Measurements from ENCODE around the gene PILRA. TPM values are rescaled to one million over a fixed set of nuclear protein-coding genes. Genes with fewer than 3 reads are reported as not detected.
A peak's percentile ranks its signal among the peaks of the same experiment; 100 is the strongest.
"Not testable (repeated sequence)": the region's sequence is repeated elsewhere in the genome, so short reads cannot be mapped to it uniquely, and the experiment has no call there.

PILRA gene
- total RNA-seq, 1 donor from 2014 or later = 2.2 TPM

DNA sequence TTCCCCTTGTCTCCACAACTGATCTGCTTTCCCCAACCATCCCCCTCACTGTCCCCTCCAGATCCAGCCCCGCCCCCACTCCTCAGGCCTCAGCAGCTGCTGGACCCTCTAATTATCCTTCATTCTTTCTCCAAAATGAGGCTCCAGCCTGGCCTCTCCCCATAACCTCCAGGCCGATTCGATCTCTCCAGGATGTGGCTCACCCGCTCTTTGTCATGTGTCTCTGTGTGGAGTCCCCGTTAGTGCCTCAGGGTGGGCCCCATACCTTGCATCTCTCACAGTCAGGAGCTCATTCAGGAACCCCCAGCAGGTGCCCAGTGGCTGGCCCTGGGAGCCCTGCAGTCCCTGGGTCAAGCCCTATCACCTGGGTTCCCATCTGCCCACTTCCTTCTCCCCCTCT lies 1.3 kb downstream of the PILRA start:
- no peak overlapping the region for H3K4me3 Mint-ChIP-seq
- CTCF ChIA-PET = interaction anchor here (0.6 to 1.5 kb wide), 4 partner anchors 18 to 34 kb away, joined by 3 to 10 read pairs (median 4); no protein-coding TSS in a partner anchor
- peak overlapping the region; percentile 19 for H3K27ac Mint-ChIP-seq

DNA sequence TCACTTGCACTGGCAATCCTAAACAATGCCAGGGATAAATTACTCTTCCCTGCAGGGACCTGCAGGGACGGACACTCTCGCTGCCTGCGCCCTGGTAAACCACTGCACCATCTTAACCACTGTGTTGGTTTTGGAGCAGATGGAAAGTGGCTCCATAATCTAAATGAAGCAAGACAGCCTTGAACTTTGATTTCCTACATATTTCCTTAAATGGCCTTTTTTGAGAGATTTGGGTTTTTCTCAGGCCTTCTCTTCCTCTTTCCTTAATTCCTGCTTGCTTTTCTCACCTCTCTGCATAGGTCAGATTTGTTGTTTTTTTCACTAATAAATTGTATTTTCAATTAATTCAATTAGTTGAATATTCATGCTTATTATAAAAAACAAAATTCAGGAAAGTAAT lies 2.8 kb downstream of the PILRA start:
- Mint-ChIP-seq H3K36me3 (ENCODE audit: low read depth) (no peaks in the 10 kb centered on the region), H3K9me3 (no peaks in the 10 kb centered on the region), H3K4me1 (peaks cover 39% of the 10 kb centered on the region), H3K27me3 (no peaks in the 10 kb centered on the region), H3K27ac (no peak overlapping the region), H3K4me3 (no peak overlapping the region)
- POLR2A ChIA-PET = interaction anchor here (0.7 kb wide), 1 partner anchor 22 kb away, joined by 14 read pairs; no protein-coding TSS in a partner anchor
- DNase-seq = no peak
- TF ChIP-seq, protein P1, sequence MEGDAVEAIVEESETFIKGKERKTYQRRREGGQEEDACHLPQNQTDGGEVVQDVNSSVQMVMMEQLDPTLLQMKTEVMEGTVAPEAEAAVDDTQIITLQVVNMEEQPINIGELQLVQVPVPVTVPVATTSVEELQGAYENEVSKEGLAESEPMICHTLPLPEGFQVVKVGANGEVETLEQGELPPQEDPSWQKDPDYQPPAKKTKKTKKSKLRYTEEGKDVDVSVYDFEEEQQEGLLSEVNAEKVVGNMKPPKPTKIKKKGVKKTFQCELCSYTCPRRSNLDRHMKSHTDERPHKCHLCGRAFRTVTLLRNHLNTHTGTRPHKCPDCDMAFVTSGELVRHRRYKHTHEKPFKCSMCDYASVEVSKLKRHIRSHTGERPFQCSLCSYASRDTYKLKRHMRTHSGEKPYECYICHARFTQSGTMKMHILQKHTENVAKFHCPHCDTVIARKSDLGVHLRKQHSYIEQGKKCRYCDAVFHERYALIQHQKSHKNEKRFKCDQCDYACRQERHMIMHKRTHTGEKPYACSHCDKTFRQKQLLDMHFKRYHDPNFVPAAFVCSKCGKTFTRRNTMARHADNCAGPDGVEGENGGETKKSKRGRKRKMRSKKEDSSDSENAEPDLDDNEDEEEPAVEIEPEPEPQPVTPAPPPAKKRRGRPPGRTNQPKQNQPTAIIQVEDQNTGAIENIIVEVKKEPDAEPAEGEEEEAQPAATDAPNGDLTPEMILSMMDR (IDR thresholded peaks at IDR 0.05) = no peak
- intact Hi-C loops (cut with micrococcal nuclease) = no loop called here
- CTCF ChIA-PET = no interaction called here
- no peak for ATAC-seq (ENCODE audit: low read depth)

More for the DNA sequence above, 1.3 kb downstream of the PILRA start:
- no peak for ATAC-seq (ENCODE audit: low read depth)
- TF ChIP-seq, protein P1 (IDR thresholded peaks at IDR 0.05) = no peak
- H3K36me3 Mint-ChIP-seq (ENCODE audit: low read depth) = no peaks in the 10 kb centered on the region
- intact Hi-C loops (cut with micrococcal nuclease) = no loop called here
- H3K4me1 Mint-ChIP-seq = peaks cover 49% of the 10 kb centered on the region
- POLR2A ChIA-PET = interaction anchor here (1.0 to 1.2 kb wide), 3 partner anchors 9 to 28 kb away, joined by 3 to 6 read pairs (median 3); no protein-coding TSS in a partner anchor
- DNase-seq = no peak
- H3K27me3 Mint-ChIP-seq = no peaks in the 10 kb centered on the region
- H3K9me3 Mint-ChIP-seq = no peaks in the 10 kb centered on the region

DNA sequence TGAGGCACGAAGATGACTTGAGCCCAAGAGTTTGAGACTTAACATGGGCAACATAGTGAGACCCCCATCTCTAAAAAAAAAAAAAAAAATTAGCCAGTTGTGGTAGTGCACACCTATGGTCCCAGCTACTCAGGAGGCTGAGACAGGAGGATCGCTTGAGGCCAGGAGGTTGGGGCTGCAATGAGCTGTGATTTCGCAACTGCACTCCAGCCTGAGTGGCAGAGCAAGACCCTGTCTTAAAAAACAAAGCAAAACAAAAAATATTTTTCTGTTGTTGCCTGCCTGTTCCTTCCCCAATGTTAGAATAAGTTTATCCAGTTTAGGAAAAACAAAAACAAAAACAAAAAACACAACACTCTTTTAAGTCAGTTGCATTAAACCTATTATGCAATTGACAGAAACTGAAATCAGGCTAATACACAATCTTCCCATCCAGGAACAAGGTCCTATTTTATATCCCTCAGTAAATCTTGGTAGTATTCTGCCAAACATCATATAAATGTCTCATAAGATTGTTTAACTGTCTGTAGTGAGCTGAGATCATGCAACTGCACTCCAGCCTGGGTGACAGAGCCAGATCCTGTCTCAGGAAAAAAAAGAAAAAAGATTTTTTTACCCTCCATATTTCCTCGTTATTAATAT lies 4.9 kb downstream of the PILRA start:
- Mint-ChIP-seq H3K36me3 (ENCODE audit: low read depth) (no peaks in the 10 kb centered on the region), H3K4me3 (no peak overlapping the region), H3K9me3 (no peaks in the 10 kb centered on the region), H3K27me3 (no peaks in the 10 kb centered on the region), H3K27ac (no peak overlapping the region), H3K4me1 (peaks cover 22% of the 10 kb centered on the region)
- TF ChIP-seq, protein P1 (IDR thresholded peaks at IDR 0.05) = no peak
- CTCF ChIA-PET = interaction anchor here (0.7 kb wide), 1 partner anchor 30 kb away, joined by 3 read pairs; no protein-coding TSS in a partner anchor
- DNase-seq (no peak), ATAC-seq (ENCODE audit: low read depth) (no peak)
- POLR2A ChIA-PET = no interaction called here
- intact Hi-C loops (cut with micrococcal nuclease) = no loop called here

DNA sequence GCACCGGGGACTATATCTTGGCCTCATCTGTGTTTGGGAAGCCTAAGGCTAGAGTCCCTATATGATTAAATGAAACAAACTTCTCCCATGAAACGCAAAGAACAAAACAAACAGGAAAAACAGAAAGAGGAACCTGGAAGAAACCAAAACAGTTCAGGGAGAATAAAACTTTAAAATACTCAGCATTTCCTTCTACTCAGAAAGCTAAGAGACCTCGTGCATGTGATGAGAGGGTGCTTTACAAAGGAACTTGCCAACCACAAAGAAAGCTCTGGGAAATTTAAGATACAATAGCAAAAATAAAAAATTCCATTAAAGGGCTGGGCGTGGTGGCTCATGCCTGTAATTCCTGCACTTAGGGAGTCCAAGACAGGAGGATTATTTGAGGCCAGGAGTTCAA lies 6.9 kb downstream of the PILRA start:
- Mint-ChIP-seq H3K36me3 (ENCODE audit: low read depth) (no peaks in the 10 kb centered on the region), H3K27ac (no peak overlapping the region), H3K9me3 (no peaks in the 10 kb centered on the region), H3K4me3 (no peak overlapping the region), H3K4me1 (peaks cover 11% of the 10 kb centered on the region), H3K27me3 (no peaks in the 10 kb centered on the region)
- TF ChIP-seq, protein P1 (IDR thresholded peaks at IDR 0.05) = no peak
- ChIA-PET CTCF (no interaction called here), POLR2A (interaction anchor here (0.7 kb wide), 1 partner anchor 425 kb away, joined by 8 read pairs; no protein-coding TSS in a partner anchor)
- intact Hi-C loops (cut with micrococcal nuclease) = no loop called here
- no peak for DNase-seq
- ATAC-seq (ENCODE audit: low read depth) = no peak

DNA sequence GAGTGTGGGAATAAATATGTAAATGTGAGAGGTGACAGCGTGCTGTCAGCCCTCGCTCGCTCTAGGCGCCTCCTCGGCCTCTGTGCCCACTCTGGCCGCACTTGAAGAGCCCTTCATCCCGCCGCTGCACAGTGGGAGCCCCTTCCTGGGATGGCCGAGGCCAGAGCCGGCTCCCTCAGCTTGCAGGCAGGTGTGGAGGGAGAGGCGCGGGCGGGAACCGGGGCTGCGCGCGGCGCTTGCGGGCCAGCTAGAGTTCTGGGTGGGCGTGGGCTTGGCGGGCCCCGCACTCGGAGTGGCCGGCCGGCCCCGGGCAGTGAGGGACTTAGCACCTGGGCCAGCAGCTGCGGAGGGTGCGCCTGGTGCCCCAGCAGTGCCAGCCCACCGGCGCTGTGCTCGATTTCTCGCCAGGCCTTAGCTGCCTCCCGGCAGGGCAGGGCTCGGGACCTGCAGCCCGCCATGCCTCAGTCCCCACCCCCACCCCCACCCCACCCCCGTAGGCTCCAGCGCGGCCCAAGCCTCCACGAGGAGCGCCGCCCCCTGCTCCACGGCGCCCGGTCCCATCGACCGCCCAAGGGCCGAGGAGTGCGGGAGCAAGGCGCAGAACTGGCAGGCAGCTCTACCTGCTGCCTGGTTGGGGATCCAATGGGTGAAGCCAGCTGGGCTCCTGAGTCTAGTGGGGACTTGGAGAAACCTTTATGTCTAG lies 8.4 kb downstream of the PILRA start:
- not testable (repeated sequence) for H3K9me3 Mint-ChIP-seq
- CTCF ChIA-PET = interaction anchor here (1.2 kb wide), 1 partner anchor 12 kb away, joined by 3 read pairs; no protein-coding TSS in a partner anchor
- POLR2A ChIA-PET = interaction anchor here (0.6 to 1.0 kb wide), 5 partner anchors 12 to 1127 kb away, joined by 3 to 7 read pairs (median 4); no protein-coding TSS in a partner anchor

DNA sequence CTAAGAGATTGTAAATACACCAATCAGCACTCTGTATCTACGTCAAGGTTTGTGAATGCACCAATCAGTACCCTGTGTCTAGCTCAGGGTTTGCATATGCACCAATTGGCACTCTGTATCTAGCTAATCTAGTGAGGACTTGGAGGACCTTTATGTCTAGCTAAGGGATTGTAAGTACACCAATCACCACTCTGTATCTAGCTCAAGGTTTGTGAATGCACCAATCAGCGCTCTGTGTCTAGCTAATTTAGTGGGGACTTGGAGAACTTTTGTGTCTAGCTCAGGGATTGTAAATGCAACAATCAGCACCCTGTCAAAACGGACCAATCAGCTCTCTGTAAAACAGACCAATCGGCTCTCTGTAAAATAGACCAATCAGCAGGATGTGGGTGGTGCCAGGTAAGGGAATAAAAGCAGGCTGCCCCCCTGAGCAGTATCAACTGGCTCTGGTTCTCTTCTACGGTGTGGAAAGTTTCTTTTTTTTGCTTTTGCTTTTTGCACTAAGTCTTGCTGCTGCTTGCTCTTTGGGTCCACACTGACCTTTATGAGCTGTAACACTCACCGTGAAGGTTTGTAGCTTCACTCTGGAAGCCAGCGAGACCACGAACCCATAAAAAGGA lies 9.1 kb downstream of the PILRA start:
- H3K27ac Mint-ChIP-seq; H3K27me3 Mint-ChIP-seq; DNase-seq; ATAC-seq (ENCODE audit: low read depth); H3K9me3 Mint-ChIP-seq; H3K36me3 Mint-ChIP-seq (ENCODE audit: low read depth); intact Hi-C loops (cut with micrococcal nuclease); H3K4me3 Mint-ChIP-seq: not testable (repeated sequence)
- CTCF ChIA-PET = interaction anchor here (1.2 kb wide), 1 partner anchor 13 kb away, joined by 3 read pairs; no protein-coding TSS in a partner anchor
- H3K4me1 Mint-ChIP-seq = peaks cover 11% of the 10 kb centered on the region
- POLR2A ChIA-PET = interaction anchor here (0.6 to 1.0 kb wide), 2 partner anchors 13 to 268 kb away, joined by 3 to 4 read pairs; no protein-coding TSS in a partner anchor

More for the DNA sequence above, 8.4 kb downstream of the PILRA start:
- H3K27ac Mint-ChIP-seq; ATAC-seq (ENCODE audit: low read depth); DNase-seq; H3K4me3 Mint-ChIP-seq; H3K36me3 Mint-ChIP-seq (ENCODE audit: low read depth); H3K27me3 Mint-ChIP-seq; intact Hi-C loops (cut with micrococcal nuclease): not testable (repeated sequence)
- peaks cover 11% of the 10 kb centered on the region for H3K4me1 Mint-ChIP-seq
